NCI-H1105 (cell line): ENCODE results near the gene CASP3.
"Not testable (repeated sequence)": the region's sequence is repeated elsewhere in the genome, so short reads cannot be mapped to it uniquely, and the experiment has no call there.

Source experiments
- DNase-seq: peaks from one replicate; lab custom pipeline; 2025; lab: John Stamatoyannopoulos, UW

The CASP3 gene

GRCh38 chr4:184664445-184665210, 15.4 kb upstream of the CASP3 start:
- DNase-seq, result no peak

GRCh38 chr4:184662236-184662635, 13.0 kb upstream of the CASP3 start:
- DNase-seq, result no peak

- DNase-seq, result no peak
Measured at GRCh38 chr4:184660978-184661377, 11.7 kb upstream of the CASP3 start.

GRCh38 chr4:184657820-184658219, 8.6 kb upstream of the CASP3 start:
- not testable (repeated sequence) for DNase-seq

- DNase-seq, result no peak
Measured at GRCh38 chr4:184657144-184657543, 7.9 kb upstream of the CASP3 start.

GRCh38 chr4:184655889-184656869, 6.9 kb upstream of the CASP3 start:
- DNase-seq, result no peak

GRCh38 chr4:184653650-184654049, 4.4 kb upstream of the CASP3 start:
- DNase-seq, result no peak

GRCh38 chr4:184652681-184653080, 3.4 kb upstream of the CASP3 start:
- not testable (repeated sequence) for DNase-seq

GRCh38 chr4:184651899-184652298, 2.7 kb upstream of the CASP3 start:
- DNase-seq, result no peak

GRCh38 chr4:184649971-184650855, 966 bp upstream of the CASP3 start:
- no peak for DNase-seq

GRCh38 chr4:184648313-184649025, 778 bp downstream of the CASP3 start:
- no peak for DNase-seq

- no peak for DNase-seq
Measured at GRCh38 chr4:184648054-184648312, 1.3 kb downstream of the CASP3 start.

- DNase-seq, result no peak
Measured at GRCh38 chr4:184647266-184648053, 1.8 kb downstream of the CASP3 start.

- DNase-seq, result no peak
Measured at GRCh38 chr4:184645904-184646610, 3.2 kb downstream of the CASP3 start.

- DNase-seq, result no peak
Measured at GRCh38 chr4:184644553-184645307, 4.5 kb downstream of the CASP3 start.

GRCh38 chr4:184643731-184644130, 5.5 kb downstream of the CASP3 start:
- DNase-seq, result no peak

- DNase-seq, result no peak
Measured at GRCh38 chr4:184641451-184641850, 7.8 kb downstream of the CASP3 start.

GRCh38 chr4:184641022-184641421, 8.2 kb downstream of the CASP3 start:
- DNase-seq, result no peak

- DNase-seq, result no peak
Measured at GRCh38 chr4:184636897-184637296, 12.3 kb downstream of the CASP3 start.
